ENCODE measurements around the gene RAPGEF4. TPM values are rescaled to one million over a fixed set of nuclear protein-coding genes. Genes with fewer than 3 reads are reported as not detected.

The RAPGEF4 gene
- total and polyA plus RNA-seq, 2 of the 4 experiments (the other 2 are of a cell fraction) = 1.7 to 3.2 TPM

DNA sequence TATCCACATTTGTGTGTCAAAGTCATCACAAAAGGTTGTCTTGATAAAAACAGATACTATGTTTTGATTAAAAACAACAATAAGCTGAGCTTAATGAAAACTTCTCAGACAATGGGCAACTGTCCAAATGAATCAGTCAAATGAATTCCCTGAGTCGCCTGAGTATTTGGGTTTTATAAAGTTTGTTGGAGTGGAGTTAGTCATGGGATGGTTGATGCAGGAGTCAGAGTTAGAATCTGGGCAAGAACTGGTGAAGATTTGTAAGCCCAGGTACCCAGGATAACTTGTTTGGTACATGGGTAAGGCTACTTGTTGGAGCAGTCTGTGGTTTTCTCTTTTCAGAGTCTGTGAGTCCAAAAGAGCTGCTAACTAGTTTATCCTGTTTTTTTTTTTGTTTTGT is 34.4 kb upstream of the RAPGEF4 start:
- peaks cover 3 to 12% of the 10 kb centered on the region in 2 experiments; a peak in 2 of 4 replicates for H3K79me1 ChIP-seq (ENCODE audit: low read depth in 1 of 2, low read length in 2 of 2)
- no peaks in the 10 kb centered on the region for H3K9me3 ChIP-seq (ENCODE audit: control insufficient read depth, insufficient read depth, low read length)
- no peak overlapping the region for H3K14ac ChIP-seq (replicated peaks; ENCODE audit: low read depth, low read length)
- ChIA-PET CTCF (no interaction called here), POLR2A (ENCODE audit: unreplicated experiment) (no interaction called here)
- H4K20me1 ChIP-seq (ENCODE audit: insufficient read depth, low read length) = no peaks in the 10 kb centered on the region
- H2BK20ac ChIP-seq (ENCODE audit: low read depth, low read length) = peak overlapping the region; percentile 47; the same call in 1 of the 2 replicates
- dilution Hi-C loops (cut with HindIII; ENCODE audit: low sequenced_read_pairs, unreplicated experiment) (no loop called here), in situ Hi-C loops (cut with MboI; ENCODE audit: low sequenced_read_pairs) (no loop called here), intact Hi-C loops (cut with micrococcal nuclease) (no loop called here)
- H2AFZ ChIP-seq (replicated peaks; ENCODE audit: low read length, poor library complexity) = no peak overlapping the region
- DNase-seq (peak; percentile 92), ATAC-seq (ENCODE audit: low read depth) (peak; percentile 47; the same call in 1 of the 2 replicates)
- H3K36me3 ChIP-seq (ENCODE audit: control insufficient read depth, insufficient read depth, low read length) = no peaks in the 10 kb centered on the region
- 0 out of 2 replicates have a peak, but pooled peaks cover 4% of the 10 kb centered on the region for H3K9me1 ChIP-seq (ENCODE audit: insufficient read depth, low read length)
- H3K27ac ChIP-seq (ENCODE audit: insufficient read depth, low read length) = no peak overlapping the region
- peaks cover 10% of the 10 kb centered on the region for H3K4me1 ChIP-seq (ENCODE audit: control insufficient read depth, insufficient read depth, low read length)
- H4K8ac ChIP-seq (ENCODE audit: low read depth in 2 of 2, low read length in 2 of 2) = 0 out of 4 replicates have a peak overlapping the region, but pooled peaks of 1 of the 2 experiments have one; percentile 3
- peak overlapping the region; percentile 11; the same call in 1 of the 2 replicates for H3K4ac ChIP-seq (ENCODE audit: low read depth, low read length)
- H2AK9ac ChIP-seq (replicated peaks; ENCODE audit: low read depth, low read length, poor library complexity) = no peak overlapping the region
- no peak overlapping the region for H3K23ac ChIP-seq (ENCODE audit: low read depth, low read length)
- H3K4me3 ChIP-seq (ENCODE audit: insufficient read depth, low read depth, low read length) = no peak overlapping the region
- H2AK5ac ChIP-seq (ENCODE audit: low read depth, low read length) = peak overlapping the region; percentile 14; the same call in 1 of the 2 replicates
- no peak overlapping the region for H3K56ac ChIP-seq (ENCODE audit: extremely low read depth, insufficient read depth, low read length)
- H3K27me3 ChIP-seq (ENCODE audit: control insufficient read depth, insufficient read depth, low read length) = no peaks in the 10 kb centered on the region
- whole genome bisulfite sequencing, 2 experiments (ENCODE audit: extremely low coverage in 2 of 2, insufficient read length in 1 of 2) = 0% methylated on average over 1 of the region's 1 CpG; no CpG with 5 or more reads in 1 of the 2 experiments
- H2BK5ac ChIP-seq (ENCODE audit: low read depth, low read length, poor library complexity, severe bottlenecking) = peak overlapping the region; percentile 51
- no peak overlapping the region for H3K9ac ChIP-seq (ENCODE audit: low read depth, low read length)
- H2BK15ac ChIP-seq (ENCODE audit: low read depth, low read length) = no peak overlapping the region
- TF ChIP-seq NFE2L2 (IDR thresholded peaks at IDR 0.05; ENCODE audit: low read depth, low read length) (no peak), FOS (IDR thresholded peaks at IDR 0.05; ENCODE audit: low read depth, low read length) (0 out of 2 replicates have a peak, but pooled peaks have one; percentile 43), RCOR1 (IDR thresholded peaks at IDR 0.05; ENCODE audit: insufficient replicate concordance, low read length) (no peak)
- peak overlapping the region; percentile 73; the same call in 1 of the 2 replicates for H3K18ac ChIP-seq (ENCODE audit: low read depth, low read length)
- H3K4me2 ChIP-seq (ENCODE audit: low read depth, low read length) = peak overlapping the region; percentile 43; the same call in 1 of the 2 replicates
- H4K5ac ChIP-seq (ENCODE audit: low read depth, low read length) = no peak overlapping the region; the same call in 1 of the 2 replicates
- BruUV-seq (replicated peaks) = no TSS peak
- H2BK120ac ChIP-seq (ENCODE audit: low read depth, low read length) = peak overlapping the region; percentile 65
- no peak overlapping the region for H4K91ac ChIP-seq (ENCODE audit: insufficient read depth, low read depth, low read length)

Data from IMR-90 (cell line).